ENCODE measurements around the gene HADHA. TPM values are rescaled to one million over a fixed set of nuclear protein-coding genes. Genes with fewer than 3 reads are reported as not detected.

Gene HADHA
- total and polyA plus RNA-seq, 5 donors, result 307 to 410 (median 341) TPM

GRCh38 chr2:26193578-26194231 lies 50.7 kb downstream of the HADHA start:
- 90% methylated on average over 10 of the region's 10 CpGs for WGBS

GRCh38 chr2:26191316-26192159 lies 52.9 kb downstream of the HADHA start:
- Histone ChIP-seq H3K9me3 (ENCODE audit: control insufficient read depth, low read length) (no peaks in the 10 kb centered on the region), H3K4me3 (ENCODE audit: low read length) (no peak overlapping the region), H3K27ac (ENCODE audit: low read length) (no peak overlapping the region), H3K4me1 (ENCODE audit: control insufficient read depth, insufficient read depth, low read length) (no peaks in the 10 kb centered on the region), H3K27me3 (ENCODE audit: control insufficient read depth, insufficient read depth) (no peaks in the 10 kb centered on the region)
- peak in 1 of 3 donors; percentile 31 for DNase-seq
- 78% methylated on average over 20 of the region's 20 CpGs for WGBS
- intact Hi-C loops (cut with DNase I), result no loop called here
- ATAC-seq, result no peak

More at GRCh38 chr2:26193578-26194231, 50.7 kb downstream of the HADHA start:
- intact Hi-C loops (cut with DNase I), result no loop called here
- Histone ChIP-seq H3K9me3 (ENCODE audit: control insufficient read depth, low read length) (no peaks in the 10 kb centered on the region), H3K4me3 (ENCODE audit: low read length) (no peak overlapping the region), H3K27me3 (ENCODE audit: control insufficient read depth, insufficient read depth) (no peaks in the 10 kb centered on the region), H3K4me1 (ENCODE audit: control insufficient read depth, insufficient read depth, low read length) (no peaks in the 10 kb centered on the region), H3K27ac (ENCODE audit: low read length) (no peak overlapping the region)
- DNase-seq, result peak in 1 of 3 donors; percentile 18
- ATAC-seq, result no peak

GRCh38 chr2:26190369-26190768 lies 54.1 kb downstream of the HADHA start:
- H3K27ac ChIP-seq (ENCODE audit: low read length), result no peak overlapping the region
- ATAC-seq, result no peak

GRCh38 chr2:26189751-26190150 lies 54.7 kb downstream of the HADHA start:
- Histone ChIP-seq H3K27ac (ENCODE audit: low read length) (no peak overlapping the region), H3K9me3 (ENCODE audit: control insufficient read depth, low read length) (no peaks in the 10 kb centered on the region), H3K27me3 (ENCODE audit: control insufficient read depth, insufficient read depth) (no peaks in the 10 kb centered on the region), H3K4me1 (ENCODE audit: control insufficient read depth, insufficient read depth, low read length) (no peaks in the 10 kb centered on the region), H3K4me3 (ENCODE audit: low read length) (no peak overlapping the region)
- intact Hi-C loops (cut with DNase I), result no loop called here
- ATAC-seq (no peak), DNase-seq (no peak)
- WGBS, result 84% methylated on average over 4 of the region's 4 CpGs

More at GRCh38 chr2:26190369-26190768, 54.1 kb downstream of the HADHA start:
- 79% methylated on average over 7 of the region's 7 CpGs for WGBS
- H3K4me3 ChIP-seq (ENCODE audit: low read length), result no peak overlapping the region
- no peaks in the 10 kb centered on the region for H3K9me3 ChIP-seq (ENCODE audit: control insufficient read depth, low read length)
- DNase-seq, result no peak
- no peaks in the 10 kb centered on the region for H3K27me3 ChIP-seq (ENCODE audit: control insufficient read depth, insufficient read depth)
- intact Hi-C loops (cut with DNase I), result no loop called here
- no peaks in the 10 kb centered on the region for H3K4me1 ChIP-seq (ENCODE audit: control insufficient read depth, insufficient read depth, low read length)

GRCh38 chr2:26189123-26189522 lies 55.3 kb downstream of the HADHA start:
- intact Hi-C loops (cut with DNase I), result no loop called here
- Histone ChIP-seq H3K27ac (ENCODE audit: low read length) (no peak overlapping the region), H3K27me3 (ENCODE audit: control insufficient read depth, insufficient read depth) (no peaks in the 10 kb centered on the region), H3K9me3 (ENCODE audit: control insufficient read depth, low read length) (no peaks in the 10 kb centered on the region), H3K4me1 (ENCODE audit: control insufficient read depth, insufficient read depth, low read length) (no peaks in the 10 kb centered on the region), H3K4me3 (ENCODE audit: low read length) (no peak overlapping the region)
- WGBS, result 82% methylated on average over 4 of the region's 4 CpGs
- no peak for ATAC-seq
- DNase-seq, result no peak

- 91% methylated on average over 16 of the region's 16 CpGs for WGBS
- intact Hi-C loops (cut with DNase I), result no loop called here
- no peaks in the 10 kb centered on the region for H3K9me3 ChIP-seq (ENCODE audit: control insufficient read depth, low read length)
- H3K27ac ChIP-seq (ENCODE audit: low read length), result no peak overlapping the region
- ATAC-seq (no peak), DNase-seq (peak in 1 of 3 donors; percentile 45)
- H3K4me3 ChIP-seq (ENCODE audit: low read length), result no peak overlapping the region
- peaks cover 2% of the 10 kb centered on the region for H3K4me1 ChIP-seq (ENCODE audit: control insufficient read depth, insufficient read depth, low read length)
- H3K27me3 ChIP-seq (ENCODE audit: control insufficient read depth, insufficient read depth), result no peaks in the 10 kb centered on the region
These were observed 56.8 kb downstream of the HADHA start for GRCh38 chr2:26187537-26188104.

GRCh38 chr2:26187114-26187513 lies 57.3 kb downstream of the HADHA start:
- intact Hi-C loops (cut with DNase I), result no loop called here
- peaks cover 2% of the 10 kb centered on the region for H3K4me1 ChIP-seq (ENCODE audit: control insufficient read depth, insufficient read depth, low read length)
- ATAC-seq (no peak), DNase-seq (peak in 1 of 3 donors; percentile 49)
- no peaks in the 10 kb centered on the region for H3K27me3 ChIP-seq (ENCODE audit: control insufficient read depth, insufficient read depth)
- H3K4me3 ChIP-seq (ENCODE audit: low read length), result no peak overlapping the region
- WGBS, result 95% methylated on average over 15 of the region's 15 CpGs
- no peaks in the 10 kb centered on the region for H3K9me3 ChIP-seq (ENCODE audit: control insufficient read depth, low read length)
- H3K27ac ChIP-seq (ENCODE audit: low read length), result no peak overlapping the region

GRCh38 chr2:26185954-26186770 lies 58.3 kb downstream of the HADHA start:
- WGBS, result 89% methylated on average over 16 of the region's 16 CpGs
- Histone ChIP-seq H3K27ac (ENCODE audit: low read length) (no peak overlapping the region), H3K4me1 (ENCODE audit: control insufficient read depth, insufficient read depth, low read length) (peaks cover 2% of the 10 kb centered on the region), H3K4me3 (ENCODE audit: low read length) (no peak overlapping the region), H3K27me3 (ENCODE audit: control insufficient read depth, insufficient read depth) (no peaks in the 10 kb centered on the region), H3K9me3 (ENCODE audit: control insufficient read depth, low read length) (no peaks in the 10 kb centered on the region)
- ATAC-seq (no peak), DNase-seq (peak in 1 of 3 donors; percentile 45)
- intact Hi-C loops (cut with DNase I), result no loop called here

GRCh38 chr2:26185304-26185928 lies 59.0 kb downstream of the HADHA start:
- WGBS, result 36% methylated on average over 20 of the region's 20 CpGs
- Histone ChIP-seq H3K4me1 (ENCODE audit: control insufficient read depth, insufficient read depth, low read length) (peaks cover 2% of the 10 kb centered on the region), H3K9me3 (ENCODE audit: control insufficient read depth, low read length) (no peaks in the 10 kb centered on the region), H3K27ac (ENCODE audit: low read length) (no peak overlapping the region), H3K4me3 (ENCODE audit: low read length) (peak overlapping the region; percentile 68), H3K27me3 (ENCODE audit: control insufficient read depth, insufficient read depth) (no peaks in the 10 kb centered on the region)
- DNase-seq (peak in 1 of 3 donors; percentile 3), ATAC-seq (no peak)
- intact Hi-C loops (cut with DNase I), result no loop called here

- no peaks in the 10 kb centered on the region for H3K9me3 ChIP-seq (ENCODE audit: control insufficient read depth, low read length)
- H3K4me1 ChIP-seq (ENCODE audit: control insufficient read depth, insufficient read depth, low read length), result peaks cover 2% of the 10 kb centered on the region
- ATAC-seq (peak; percentile 85 to 90), DNase-seq (peak; percentile 91 to 97 (median 96))
- intact Hi-C loops (cut with DNase I), result no loop called here
- under 1% methylated on average over 114 of the region's 114 CpGs for WGBS
- peak overlapping the region; percentile 68 for H3K4me3 ChIP-seq (ENCODE audit: low read length)
- H3K27ac ChIP-seq (ENCODE audit: low read length), result no peak overlapping the region
- no peaks in the 10 kb centered on the region for H3K27me3 ChIP-seq (ENCODE audit: control insufficient read depth, insufficient read depth)
These were observed 59.7 kb downstream of the HADHA start for GRCh38 chr2:26184555-26185303.
